Measurements from ENCODE around the gene ARPC1B. TPM values are rescaled to one million over a fixed set of nuclear protein-coding genes. Genes with fewer than 3 reads are reported as not detected.
"Not testable (repeated sequence)": the region's sequence is repeated elsewhere in the genome, so short reads cannot be mapped to it uniquely, and the experiment has no call there.

The ARPC1B gene
- total RNA-seq (100 to 1,000 TPM; 188 to 191 TPM), polyA plus RNA-seq (100 to 1,000 TPM; 862 to 906 TPM)

GRCh38 chr7:99374111-99375064 is at the start of gene ARPC1B:
Gene ARPC1B (plus strand): TSS chr7:99374730. CDS start chr7:99385715, 10,985 bp downstream.
- Mint-ChIP-seq H3K4me1 (peaks cover 13 to 42% (median 25%) of the 10 kb centered on the region in 4 donors), H3K27ac (peak within 1 kb of the TSS; percentile 87 to 100 (median 98)), H3K27me3 (no peaks in the 10 kb centered on the region), H3K9me3 (no peaks in the 10 kb centered on the region), H3K36me3 (peaks cover 12 to 29% of the 10 kb centered on the region in 2 donors), H3K4me3 (peak within 1 kb of the TSS; percentile 79 to 87 (median 81))
- DNase-seq: peak; percentile 81 to 88 (median 81)
- no peaks in the 10 kb centered on the region for H3K9me3 ChIP-seq (ENCODE audit: control insufficient read depth in 1 of 2, low read length in 2 of 2)
- peak within 1 kb of the TSS; percentile 87 for H3K27ac ChIP-seq (ENCODE audit: low read depth, low read length)
- H3K27me3 ChIP-seq (ENCODE audit: insufficient read depth, low read length): no peaks in the 10 kb centered on the region
- POLR2A ChIA-PET (ENCODE audit: partially characterized antibody): interaction anchor here (1.1 to 12.5 kb wide), 11 partner anchors 10 to 1055 kb away, joined by 4 to 130 read pairs (median 7); partner anchors contain the start of genes ARPC1A, BUD31, MEPCE and PDAP1
- peak within 1 kb of the TSS; percentile 73 to 82 for H3K4me3 ChIP-seq (ENCODE audit: low read length in 2 of 2)
- intact Hi-C loops (cut with micrococcal nuclease): loop anchor here (1.0 to 5.0 kb wide), 5 partner anchors 18 to 232 kb away; partner anchors contain the start of genes BUD31, CPSF4, PDAP1 and PTCD1
- peaks cover 14% of the 10 kb centered on the region for H3K36me3 ChIP-seq (ENCODE audit: insufficient read depth, low read length)
- peaks cover 44% of the 10 kb centered on the region for H3K4me1 ChIP-seq (ENCODE audit: insufficient read depth, low read length)
- CTCF ChIA-PET (ENCODE audit: partially characterized antibody): interaction anchor here (1.0 to 1.5 kb wide), 5 partner anchors 10 to 19 kb away, joined by 3 to 7 read pairs (median 3); no protein-coding TSS in a partner anchor

DNA sequence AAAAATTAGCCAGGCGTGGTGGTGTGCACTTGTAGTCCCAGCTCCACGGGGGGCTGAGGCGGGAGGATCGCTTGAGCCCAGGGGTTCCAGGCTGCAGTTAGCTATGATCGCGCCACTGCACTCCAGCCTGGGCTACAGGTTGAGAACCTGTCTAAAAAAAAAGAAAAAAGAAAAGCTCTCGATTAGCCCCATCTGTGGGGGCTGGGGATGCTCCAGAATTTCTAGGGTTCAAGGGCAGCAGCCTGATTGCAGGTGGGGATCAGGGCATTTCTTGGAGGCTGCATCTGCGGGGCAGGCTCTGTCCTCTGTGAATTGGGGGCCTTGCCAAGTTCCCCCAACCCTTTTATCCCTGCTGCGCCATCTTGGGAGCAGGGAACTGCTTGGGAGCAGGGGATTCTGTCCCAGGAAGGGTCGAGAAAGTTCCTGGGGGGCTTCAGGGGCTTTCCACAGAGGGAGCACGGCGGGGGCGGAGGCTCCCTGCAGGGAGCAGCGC is 49.5 kb upstream of the ARPC1B start:
- Histone ChIP-seq H3K9me3 (ENCODE audit: control insufficient read depth in 1 of 2, low read length in 2 of 2) (no peaks in the 10 kb centered on the region), H3K27ac (ENCODE audit: low read depth, low read length) (peak overlapping the region; percentile 96), H3K27me3 (ENCODE audit: insufficient read depth, low read length) (no peaks in the 10 kb centered on the region), H3K36me3 (ENCODE audit: insufficient read depth, low read length) (no peaks in the 10 kb centered on the region), H3K4me3 (ENCODE audit: low read length in 2 of 2) (peak overlapping the region; percentile 36 to 99), H3K4me1 (ENCODE audit: insufficient read depth, low read length) (peaks cover 42% of the 10 kb centered on the region)
- Mint-ChIP-seq H3K36me3 (peaks cover 0 to 11% of the 10 kb centered on the region in 2 donors), H3K4me3 (peak overlapping the region; percentile 86 to 95 (median 90)), H3K27me3 (no peaks in the 10 kb centered on the region), H3K4me1 (peaks cover 24 to 37% (median 28%) of the 10 kb centered on the region in 4 donors), H3K9me3 (peaks cover 0 to 2% (median 0%) of the 10 kb centered on the region in 8 donors), H3K27ac (peak overlapping the region; percentile 87 to 97 (median 93))
- peak in 1 of 5 donors; percentile 8 for DNase-seq
- ChIA-PET CTCF (ENCODE audit: partially characterized antibody) (interaction anchor here (4.0 kb wide), 1 partner anchor 12 kb away, joined by 40 read pairs; no protein-coding TSS in a partner anchor), POLR2A (ENCODE audit: partially characterized antibody) (interaction anchor here (0.5 to 2.4 kb wide), 7 partner anchors 12 to 445 kb away, joined by 3 to 15 read pairs (median 4); partner anchors contain the start of genes ARPC1B, BUD31 and PDAP1)
- intact Hi-C loops (cut with micrococcal nuclease): loop anchor here (1.0 to 5.0 kb wide), 3 partner anchors 56 to 183 kb away; partner anchors contain the start of genes BUD31, PDAP1 and SMURF1

DNA sequence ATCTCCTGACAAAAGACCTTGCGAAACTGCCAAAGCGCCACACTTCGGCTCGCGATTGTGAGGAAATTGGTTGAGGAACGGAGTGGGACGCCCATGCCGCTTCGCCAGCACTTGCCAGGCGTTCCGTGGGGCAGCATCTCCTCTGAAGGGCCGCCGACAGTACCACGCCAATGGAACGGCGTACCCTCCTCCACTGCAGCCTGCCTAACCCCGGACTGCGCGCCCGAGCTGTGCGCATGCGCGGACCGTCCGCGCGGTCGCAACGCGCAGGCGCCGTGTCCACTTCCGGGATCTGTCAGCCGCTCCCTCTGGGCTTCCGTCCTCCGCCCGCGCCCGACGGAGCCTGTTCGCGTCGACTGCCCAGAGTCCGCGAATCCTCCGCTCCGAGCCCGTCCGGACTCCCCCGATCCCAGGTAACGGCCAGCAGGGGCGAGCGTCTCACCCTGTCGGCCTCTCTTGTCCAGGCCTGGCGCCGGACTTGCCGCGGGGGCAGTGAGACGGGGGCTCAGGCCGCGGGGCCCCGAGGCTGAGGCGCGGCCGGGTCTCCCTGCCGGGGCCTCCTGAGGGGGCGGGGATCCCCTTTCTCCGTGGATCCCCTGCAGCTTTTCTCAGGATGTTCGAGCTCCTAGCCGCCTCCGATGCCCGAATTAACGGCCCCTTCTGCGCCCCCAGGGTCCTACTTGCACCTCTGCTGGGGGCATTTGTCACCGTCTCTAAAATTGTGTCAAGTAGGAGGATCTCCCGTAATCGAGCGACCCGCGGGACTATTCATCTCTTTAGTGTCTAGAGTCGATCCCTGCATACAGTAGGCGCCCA is 48.7 kb upstream of the ARPC1B start, which contains the start of gene ARPC1A:
ARPC1A (plus strand) TSS at position 307 of the 816 bp plus-strand sequence. CDS start 7,456 bp downstream, outside the sequence.
- Mint-ChIP-seq H3K4me3 (peak within 1 kb of the TSS; percentile 86 to 95 (median 90)), H3K36me3 (peaks cover 0 to 11% of the 10 kb centered on the region in 2 donors), H3K27ac (peak within 1 kb of the TSS; percentile 89 to 97 (median 94)), H3K9me3 (peaks cover 0 to 2% (median 0%) of the 10 kb centered on the region in 8 donors), H3K4me1 (peaks cover 28 to 45% (median 35%) of the 10 kb centered on the region in 4 donors), H3K27me3 (no peaks in the 10 kb centered on the region)
- POLR2A ChIA-PET (ENCODE audit: partially characterized antibody): interaction anchor here (0.6 to 2.4 kb wide), 9 partner anchors 13 to 446 kb away, joined by 3 to 15 read pairs (median 4); partner anchors contain the start of genes ARPC1B, BUD31 and PDAP1
- peak within 1 kb of the TSS; percentile 96 for H3K27ac ChIP-seq (ENCODE audit: low read depth, low read length)
- H3K4me3 ChIP-seq (ENCODE audit: low read length in 2 of 2): peak within 1 kb of the TSS; percentile 36 to 99
- peak; percentile 86 to 93 (median 92) for DNase-seq
- no peaks in the 10 kb centered on the region for H3K36me3 ChIP-seq (ENCODE audit: insufficient read depth, low read length)
- H3K9me3 ChIP-seq (ENCODE audit: control insufficient read depth in 1 of 2, low read length in 2 of 2): no peaks in the 10 kb centered on the region
- H3K4me1 ChIP-seq (ENCODE audit: insufficient read depth, low read length): peaks cover 50% of the 10 kb centered on the region
- H3K27me3 ChIP-seq (ENCODE audit: insufficient read depth, low read length): no peaks in the 10 kb centered on the region
- CTCF ChIA-PET (ENCODE audit: partially characterized antibody): interaction anchor here (1.4 to 4.0 kb wide), 2 partner anchors 13 to 174 kb away, joined by 3 to 40 read pairs; partner anchors contain the start of gene ZNF394
- intact Hi-C loops (cut with micrococcal nuclease): loop anchor here (1.0 to 5.0 kb wide), 3 partner anchors 55 to 183 kb away; partner anchors contain the start of genes BUD31, PDAP1 and SMURF1

- Mint-ChIP-seq H3K27me3 (no peaks in the 10 kb centered on the region), H3K36me3 (peaks cover 0 to 15% of the 10 kb centered on the region in 2 donors), H3K4me3 (peak overlapping the region; percentile 86 to 95 (median 90)), H3K27ac (peak overlapping the region; percentile 89 to 97 (median 94)), H3K4me1 (peaks cover 30 to 50% (median 38%) of the 10 kb centered on the region in 4 donors), H3K9me3 (peaks cover 0 to 2% (median 0%) of the 10 kb centered on the region in 8 donors)
- H3K36me3 ChIP-seq (ENCODE audit: insufficient read depth, low read length): no peaks in the 10 kb centered on the region
- no peaks in the 10 kb centered on the region for H3K9me3 ChIP-seq (ENCODE audit: control insufficient read depth in 1 of 2, low read length in 2 of 2)
- no peaks in the 10 kb centered on the region for H3K27me3 ChIP-seq (ENCODE audit: insufficient read depth, low read length)
- ChIA-PET POLR2A (ENCODE audit: partially characterized antibody) (interaction anchor here (1.3 to 2.4 kb wide), 6 partner anchors 12 to 447 kb away, joined by 3 to 15 read pairs (median 4); partner anchors contain the start of genes BUD31 and PDAP1), CTCF (ENCODE audit: partially characterized antibody) (interaction anchor here (0.6 to 4.0 kb wide), 3 partner anchors 14 to 174 kb away, joined by 3 to 40 read pairs (median 4); partner anchors contain the start of gene ZNF394)
- peaks cover 51% of the 10 kb centered on the region for H3K4me1 ChIP-seq (ENCODE audit: insufficient read depth, low read length)
- no peak for DNase-seq
- intact Hi-C loops (cut with micrococcal nuclease): loop anchor here (5.0 kb wide), 1 partner anchor 184 kb away; the partner anchor contains the start of gene SMURF1
- peak overlapping the region; percentile 96 for H3K27ac ChIP-seq (ENCODE audit: low read depth, low read length)
- peak overlapping the region; percentile 36 to 99 for H3K4me3 ChIP-seq (ENCODE audit: low read length in 2 of 2)
These were observed 48.1 kb upstream of the ARPC1B start for GRCh38 chr7:99326408-99326782.

DNA sequence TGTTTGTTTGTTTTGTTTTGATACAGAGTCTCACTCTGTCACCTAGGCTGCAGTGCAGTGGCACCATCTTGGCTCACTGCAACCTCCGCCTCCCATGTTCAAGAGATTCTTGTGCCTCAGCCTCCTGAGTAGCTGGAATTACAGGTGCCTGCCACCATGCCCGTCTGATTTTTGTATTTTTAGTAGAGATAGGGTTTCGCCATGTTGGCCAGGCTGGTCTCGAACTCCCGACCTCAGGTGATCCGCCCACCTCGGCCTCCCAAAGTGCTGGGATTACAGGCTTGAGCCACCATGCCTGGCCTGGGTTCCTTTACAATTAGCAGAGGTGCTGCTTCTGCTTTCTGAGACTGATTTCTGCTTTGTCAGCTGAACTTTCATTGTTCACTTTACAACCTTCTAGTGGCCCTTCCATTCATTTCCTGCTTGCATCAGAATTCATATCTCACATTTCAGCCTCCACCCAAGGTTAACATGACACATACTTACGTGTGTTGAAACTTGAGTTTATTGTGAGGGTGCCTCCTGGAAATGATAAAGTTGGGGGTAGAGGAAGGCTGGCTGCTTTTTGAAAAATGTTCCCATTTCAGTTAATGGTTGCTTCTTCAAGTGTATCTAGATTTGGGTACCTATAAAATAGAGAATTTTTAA is 44.1 kb upstream of the ARPC1B start:
- H3K4me3 ChIP-seq (ENCODE audit: low read length in 2 of 2); H3K36me3 ChIP-seq (ENCODE audit: insufficient read depth, low read length); intact Hi-C loops (cut with micrococcal nuclease); H3K27ac ChIP-seq (ENCODE audit: low read depth, low read length); DNase-seq; H3K9me3 ChIP-seq (ENCODE audit: control insufficient read depth in 1 of 2, low read length in 2 of 2); H3K27me3 ChIP-seq (ENCODE audit: insufficient read depth, low read length); H3K27me3 Mint-ChIP-seq; H3K9me3 Mint-ChIP-seq: not testable (repeated sequence)
- peak overlapping the region; percentile 37 to 88 (median 56) for H3K27ac Mint-ChIP-seq
- H3K36me3 Mint-ChIP-seq: peaks cover 16 to 37% of the 10 kb centered on the region in 2 donors
- peaks cover 39 to 65% (median 50%) of the 10 kb centered on the region in 4 donors for H3K4me1 Mint-ChIP-seq
- H3K4me3 Mint-ChIP-seq: peak overlapping the region in 5 of 8 donors; percentile 34 to 52 (median 45)
- CTCF ChIA-PET (ENCODE audit: partially characterized antibody): interaction anchor here (1.4 kb wide), 1 partner anchor 18 kb away, joined by 5 read pairs; no protein-coding TSS in a partner anchor
- H3K4me1 ChIP-seq (ENCODE audit: insufficient read depth, low read length): peaks cover 48% of the 10 kb centered on the region
- POLR2A ChIA-PET (ENCODE audit: partially characterized antibody): interaction anchor here (1.1 kb wide), 1 partner anchor 228 kb away, joined by 3 read pairs; the partner anchor contains the start of gene ZNF655
